ENCODE measurements around the gene BCL2L11.

Gene BCL2L11

DNA sequence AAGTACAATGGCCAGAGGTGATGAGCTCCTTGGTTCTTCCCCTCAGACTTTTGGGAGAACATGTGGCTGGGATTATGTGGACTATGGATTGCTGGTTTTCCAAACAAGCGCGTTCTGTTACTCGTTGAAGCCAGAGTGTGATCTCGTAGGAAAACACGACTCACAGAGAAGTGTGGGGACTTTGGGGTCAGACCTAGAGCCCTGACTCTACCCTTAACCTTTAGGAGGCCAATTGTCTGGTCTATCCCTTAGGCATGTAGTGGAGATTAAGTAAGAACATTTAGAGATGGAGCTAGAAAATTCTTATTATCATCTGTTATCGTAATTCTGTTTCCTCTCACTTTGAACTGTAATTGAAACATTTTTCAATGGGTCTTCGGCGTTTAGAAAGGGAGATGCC is 35.8 kb downstream of the BCL2L11 start:
- no peak overlapping the region for H3K27ac ChIP-seq (ENCODE audit: insufficient read depth, low read length, poor library complexity, severe bottlenecking)
- H3K27me3 ChIP-seq (replicated peaks; ENCODE audit: control insufficient read depth, insufficient read depth, low read length, poor library complexity, severe bottlenecking), result no peaks in the 10 kb centered on the region
- no peaks in the 10 kb centered on the region for H3K4me1 ChIP-seq (ENCODE audit: control insufficient read depth, insufficient read depth, low read length, poor library complexity, severe bottlenecking)
- no peak overlapping the region for H3K4me3 ChIP-seq (ENCODE audit: insufficient read depth, low read depth, low read length, poor library complexity, severe bottlenecking)
- H3K36me3 ChIP-seq (ENCODE audit: control insufficient read depth, insufficient read depth, low read length), result peaks cover 4% of the 10 kb centered on the region
- H3K9me3 ChIP-seq (ENCODE audit: control insufficient read depth, low read length), result no peaks in the 10 kb centered on the region
- no peak for DNase-seq

DNA sequence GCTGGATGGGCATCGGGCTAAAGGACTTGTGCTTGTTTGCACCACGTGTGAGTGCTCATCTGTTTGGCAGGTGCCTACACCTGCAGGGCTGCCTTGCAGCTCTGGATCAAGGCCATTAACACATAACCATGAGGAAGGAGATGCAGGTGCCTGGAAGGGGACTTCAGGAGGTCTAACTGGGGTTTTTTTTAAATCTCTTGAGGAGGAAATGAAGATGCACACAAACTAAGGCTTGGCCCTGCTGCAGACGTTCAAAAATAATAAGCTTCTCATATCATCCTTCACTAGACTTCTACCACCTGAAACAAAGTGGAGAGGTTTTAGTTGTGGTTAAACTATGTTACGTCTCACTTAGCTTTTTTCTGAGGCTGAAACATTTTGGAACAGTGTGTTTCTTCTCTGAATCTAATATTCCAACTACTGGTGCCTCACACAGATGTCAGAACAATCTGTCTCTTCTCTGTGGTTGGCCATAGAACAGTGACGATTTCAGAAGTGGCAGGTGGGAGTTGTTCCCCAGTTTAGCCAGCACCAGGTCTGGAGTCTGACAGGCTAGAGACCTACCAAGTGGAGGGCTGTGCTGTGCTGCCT is 36.5 kb downstream of the BCL2L11 start:
- H3K36me3 ChIP-seq (ENCODE audit: control insufficient read depth, insufficient read depth, low read length), result no peaks in the 10 kb centered on the region

GRCh38 chr2:111157798-111158197 is 37.1 kb downstream of the BCL2L11 start:
- Histone ChIP-seq H3K27me3 (replicated peaks; ENCODE audit: control insufficient read depth, insufficient read depth, low read length, poor library complexity, severe bottlenecking) (no peaks in the 10 kb centered on the region), H3K36me3 (ENCODE audit: control insufficient read depth, insufficient read depth, low read length) (no peaks in the 10 kb centered on the region), H3K9me3 (ENCODE audit: control insufficient read depth, low read length) (no peaks in the 10 kb centered on the region), H3K4me3 (ENCODE audit: insufficient read depth, low read depth, low read length, poor library complexity, severe bottlenecking) (no peak overlapping the region), H3K27ac (ENCODE audit: insufficient read depth, low read length, poor library complexity, severe bottlenecking) (no peak overlapping the region), H3K4me1 (ENCODE audit: control insufficient read depth, insufficient read depth, low read length, poor library complexity, severe bottlenecking) (no peaks in the 10 kb centered on the region)
- no peak for DNase-seq

More for the DNA sequence above, 36.5 kb downstream of the BCL2L11 start:
- Histone ChIP-seq H3K4me3 (ENCODE audit: insufficient read depth, low read depth, low read length, poor library complexity, severe bottlenecking) (no peak overlapping the region), H3K9me3 (ENCODE audit: control insufficient read depth, low read length) (no peaks in the 10 kb centered on the region), H3K27me3 (replicated peaks; ENCODE audit: control insufficient read depth, insufficient read depth, low read length, poor library complexity, severe bottlenecking) (no peaks in the 10 kb centered on the region), H3K27ac (ENCODE audit: insufficient read depth, low read length, poor library complexity, severe bottlenecking) (no peak overlapping the region), H3K4me1 (ENCODE audit: control insufficient read depth, insufficient read depth, low read length, poor library complexity, severe bottlenecking) (no peaks in the 10 kb centered on the region)
- DNase-seq, result no peak

DNA sequence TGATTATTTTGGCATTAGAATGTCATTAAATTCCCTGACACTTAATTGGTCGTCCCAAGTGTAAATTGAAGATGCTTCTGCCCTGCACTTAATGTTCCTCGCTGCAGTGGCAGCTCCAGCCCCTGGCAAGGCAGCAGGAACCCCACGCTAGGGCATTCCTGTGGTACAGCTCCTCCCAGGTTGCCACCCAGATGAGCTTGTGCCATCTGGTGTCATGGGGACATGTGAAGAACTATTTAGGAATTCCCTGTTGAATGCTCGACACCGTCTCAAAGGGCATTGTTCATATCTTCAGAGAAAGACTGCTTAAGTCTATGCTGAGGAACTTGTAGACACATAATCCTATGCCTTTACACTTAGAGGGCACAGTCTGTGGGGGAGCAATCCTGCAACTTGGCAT is 38.9 kb downstream of the BCL2L11 start:
- H3K9me3 ChIP-seq (ENCODE audit: control insufficient read depth, low read length), result no peaks in the 10 kb centered on the region
- H3K4me3 ChIP-seq (ENCODE audit: insufficient read depth, low read depth, low read length, poor library complexity, severe bottlenecking), result no peak overlapping the region
- no peaks in the 10 kb centered on the region for H3K36me3 ChIP-seq (ENCODE audit: control insufficient read depth, insufficient read depth, low read length)
- no peaks in the 10 kb centered on the region for H3K27me3 ChIP-seq (replicated peaks; ENCODE audit: control insufficient read depth, insufficient read depth, low read length, poor library complexity, severe bottlenecking)
- H3K27ac ChIP-seq (ENCODE audit: insufficient read depth, low read length, poor library complexity, severe bottlenecking), result no peak overlapping the region
- no peaks in the 10 kb centered on the region for H3K4me1 ChIP-seq (ENCODE audit: control insufficient read depth, insufficient read depth, low read length, poor library complexity, severe bottlenecking)
- DNase-seq, result no peak

DNA sequence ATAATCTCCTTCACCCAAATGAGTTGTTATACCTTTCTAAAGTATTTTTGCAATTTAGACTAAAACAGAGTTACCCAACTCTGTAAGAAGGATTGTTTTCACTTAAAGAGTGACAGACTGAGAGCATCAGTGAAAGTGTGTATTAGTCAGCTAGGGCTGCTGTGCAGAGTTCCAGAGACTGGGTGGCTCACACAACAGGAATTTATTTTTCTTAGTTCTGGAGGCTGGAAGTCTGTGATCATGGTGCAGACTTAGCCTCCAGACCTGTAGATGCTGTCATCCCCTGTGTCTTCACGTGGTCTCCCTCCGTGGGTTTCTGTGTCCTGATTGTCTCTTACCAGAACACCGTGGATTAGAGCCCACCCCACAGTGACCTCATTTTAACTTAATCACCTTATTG is 40.0 kb downstream of the BCL2L11 start:
- no peak overlapping the region for H3K27ac ChIP-seq (ENCODE audit: insufficient read depth, low read length, poor library complexity, severe bottlenecking)
- no peaks in the 10 kb centered on the region for H3K4me1 ChIP-seq (ENCODE audit: control insufficient read depth, insufficient read depth, low read length, poor library complexity, severe bottlenecking)
- no peak overlapping the region for H3K4me3 ChIP-seq (ENCODE audit: insufficient read depth, low read depth, low read length, poor library complexity, severe bottlenecking)
- H3K9me3 ChIP-seq (ENCODE audit: control insufficient read depth, low read length), result no peaks in the 10 kb centered on the region
- no peaks in the 10 kb centered on the region for H3K27me3 ChIP-seq (replicated peaks; ENCODE audit: control insufficient read depth, insufficient read depth, low read length, poor library complexity, severe bottlenecking)
- peaks cover 7% of the 10 kb centered on the region for H3K36me3 ChIP-seq (ENCODE audit: control insufficient read depth, insufficient read depth, low read length)
- DNase-seq, result no peak

GRCh38 chr2:111161971-111162370 is 41.3 kb downstream of the BCL2L11 start:
- DNase-seq, result no peak
- Histone ChIP-seq H3K27ac (ENCODE audit: insufficient read depth, low read length, poor library complexity, severe bottlenecking) (no peak overlapping the region), H3K9me3 (ENCODE audit: control insufficient read depth, low read length) (no peaks in the 10 kb centered on the region), H3K36me3 (ENCODE audit: control insufficient read depth, insufficient read depth, low read length) (peaks cover 7% of the 10 kb centered on the region), H3K4me3 (ENCODE audit: insufficient read depth, low read depth, low read length, poor library complexity, severe bottlenecking) (no peak overlapping the region), H3K4me1 (ENCODE audit: control insufficient read depth, insufficient read depth, low read length, poor library complexity, severe bottlenecking) (no peaks in the 10 kb centered on the region), H3K27me3 (replicated peaks; ENCODE audit: control insufficient read depth, insufficient read depth, low read length, poor library complexity, severe bottlenecking) (no peaks in the 10 kb centered on the region)

GRCh38 chr2:111162718-111163331 is 42.1 kb downstream of the BCL2L11 start:
- H3K27ac ChIP-seq (ENCODE audit: insufficient read depth, low read length, poor library complexity, severe bottlenecking), result no peak overlapping the region
- DNase-seq, result no peak
- H3K36me3 ChIP-seq (ENCODE audit: control insufficient read depth, insufficient read depth, low read length), result peaks cover 7% of the 10 kb centered on the region
- H3K27me3 ChIP-seq (replicated peaks; ENCODE audit: control insufficient read depth, insufficient read depth, low read length, poor library complexity, severe bottlenecking), result no peaks in the 10 kb centered on the region
- H3K9me3 ChIP-seq (ENCODE audit: control insufficient read depth, low read length), result no peaks in the 10 kb centered on the region
- H3K4me1 ChIP-seq (ENCODE audit: control insufficient read depth, insufficient read depth, low read length, poor library complexity, severe bottlenecking), result no peaks in the 10 kb centered on the region
- H3K4me3 ChIP-seq (ENCODE audit: insufficient read depth, low read depth, low read length, poor library complexity, severe bottlenecking), result no peak overlapping the region

DNA sequence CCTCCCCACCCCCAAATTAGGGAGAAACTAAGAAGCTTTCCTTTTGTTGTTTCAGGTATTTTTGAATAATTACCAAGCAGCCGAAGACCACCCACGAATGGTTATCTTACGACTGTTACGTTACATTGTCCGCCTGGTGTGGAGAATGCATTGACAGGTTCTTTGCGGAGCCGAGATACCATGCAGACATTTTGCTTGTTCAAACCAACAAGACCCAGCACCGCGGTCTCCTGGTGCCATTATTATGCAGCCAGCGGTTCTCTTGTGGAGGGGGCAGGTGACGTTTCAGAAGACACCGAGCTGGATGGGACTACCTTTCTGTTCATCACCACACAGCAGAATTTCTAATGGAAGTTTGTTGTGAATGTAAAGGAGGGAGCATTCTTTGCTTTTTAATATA is 43.4 kb downstream of the BCL2L11 start:
- Histone ChIP-seq H3K4me3 (ENCODE audit: insufficient read depth, low read depth, low read length, poor library complexity, severe bottlenecking) (no peak overlapping the region), H3K36me3 (ENCODE audit: control insufficient read depth, insufficient read depth, low read length) (peaks cover 7% of the 10 kb centered on the region), H3K9me3 (ENCODE audit: control insufficient read depth, low read length) (no peaks in the 10 kb centered on the region), H3K4me1 (ENCODE audit: control insufficient read depth, insufficient read depth, low read length, poor library complexity, severe bottlenecking) (no peaks in the 10 kb centered on the region), H3K27ac (ENCODE audit: insufficient read depth, low read length, poor library complexity, severe bottlenecking) (no peak overlapping the region), H3K27me3 (replicated peaks; ENCODE audit: control insufficient read depth, insufficient read depth, low read length, poor library complexity, severe bottlenecking) (no peaks in the 10 kb centered on the region)
- DNase-seq, result no peak

- no peaks in the 10 kb centered on the region for H3K27me3 ChIP-seq (replicated peaks; ENCODE audit: control insufficient read depth, insufficient read depth, low read length, poor library complexity, severe bottlenecking)
These were observed 44.4 kb downstream of the BCL2L11 start for GRCh38 chr2:111165084-111165483.

GRCh38 chr2:111166115-111166514 is 45.4 kb downstream of the BCL2L11 start:
- H3K27ac ChIP-seq (ENCODE audit: insufficient read depth, low read length, poor library complexity, severe bottlenecking), result no peak overlapping the region
- H3K27me3 ChIP-seq (replicated peaks; ENCODE audit: control insufficient read depth, insufficient read depth, low read length, poor library complexity, severe bottlenecking), result no peaks in the 10 kb centered on the region
- peaks cover 7% of the 10 kb centered on the region for H3K36me3 ChIP-seq (ENCODE audit: control insufficient read depth, insufficient read depth, low read length)
- no peaks in the 10 kb centered on the region for H3K9me3 ChIP-seq (ENCODE audit: control insufficient read depth, low read length)
- H3K4me1 ChIP-seq (ENCODE audit: control insufficient read depth, insufficient read depth, low read length, poor library complexity, severe bottlenecking), result no peaks in the 10 kb centered on the region
- no peak for DNase-seq
- H3K4me3 ChIP-seq (ENCODE audit: insufficient read depth, low read depth, low read length, poor library complexity, severe bottlenecking), result no peak overlapping the region

More at GRCh38 chr2:111165084-111165483, 44.4 kb downstream of the BCL2L11 start:
- Histone ChIP-seq H3K27ac (ENCODE audit: insufficient read depth, low read length, poor library complexity, severe bottlenecking) (no peak overlapping the region), H3K4me1 (ENCODE audit: control insufficient read depth, insufficient read depth, low read length, poor library complexity, severe bottlenecking) (no peaks in the 10 kb centered on the region), H3K4me3 (ENCODE audit: insufficient read depth, low read depth, low read length, poor library complexity, severe bottlenecking) (no peak overlapping the region), H3K36me3 (ENCODE audit: control insufficient read depth, insufficient read depth, low read length) (peaks cover 7% of the 10 kb centered on the region), H3K9me3 (ENCODE audit: control insufficient read depth, low read length) (no peaks in the 10 kb centered on the region)
- no peak for DNase-seq
